Psoas muscle (tissue), 8 donors: ENCODE results near the gene CLEC18C. TPM values are rescaled to one million over a fixed set of nuclear protein-coding genes. Genes with fewer than 3 reads are reported as not detected.
"Not testable (repeated sequence)": the region's sequence is repeated elsewhere in the genome, so short reads cannot be mapped to it uniquely, and the experiment has no call there.

Source experiments
- ATAC-seq, 4 donors: fragments of 200-7000 bp; cut with Tn5 transposase; one replicate each; pipeline ENCODE4 v1.9.1; 2020; ENCODE audit warnings: moderate library complexity in 3 of 4, mild to moderate bottlenecking in 2 of 4
- DNase-seq, 2 donors: peaks; one replicate each; pipeline ENCODE4 v3.0.0-alpha.2; 2020
- H3K27ac ChIP-seq: fragments of 200-600 bp; one replicate; pipeline ENCODE4 v1.8.0; 2022
- H3K27me3 ChIP-seq, 3 donors: fragments of 200-600 bp in 1 of 3; one replicate each; pipeline versions ENCODE4 v1.6.1 to v1.8.0; 2013 to 2022; ENCODE audit warnings: low read length in 2 of 3, mild to moderate bottlenecking in 2 of 3, moderate library complexity in 1 of 3; ENCODE audit not compliant: insufficient read depth in 3 of 3
- H3K36me3 ChIP-seq, 2 donors: fragments of 200-600 bp in 1 of 2; one replicate each; pipeline versions ENCODE4 v1.6.1 to v1.8.0; 2013 to 2022; ENCODE audit warnings: low read depth in 1 of 2, mild to moderate bottlenecking in 1 of 2, moderate library complexity in 1 of 2; ENCODE audit not compliant: insufficient read depth in 1 of 2
- H3K4me1 ChIP-seq: fragments of 200-600 bp; one replicate; pipeline ENCODE4 v1.8.0; 2022
- H3K4me3 ChIP-seq: fragments of 200-600 bp; one replicate; pipeline ENCODE4 v1.8.0; 2022; ENCODE audit warnings: mild to moderate bottlenecking
- H3K9me3 ChIP-seq: fragments of 200-600 bp; one replicate; pipeline ENCODE4 v1.8.0; 2022
- WGBS, 3 donors: extraction: QIAGEN DNeasy Blood & Tissue Kit; methylation state at CpG; one replicate each; pipeline versions ENCODE4 v1.1.6 to v1.1.7; 2013; 5-methylcytosine and 5-hydroxymethylcytosine counted together
- intact Hi-C, 2 donors: fragments of 100-400 bp; cut with DNase I; formaldehyde crosslinking; loops; one replicate each; pipeline versions ENCODE4 v1.11.0 to v1.14.2; 2022
- polyA plus RNA-seq, 3 donors: library from polyadenylated mRNA; stranded (reverse); fragments of 200-250 nt; gene quantifications; one replicate each; pipeline ENCODE4 v1.2.3, GENCODE V29; 2013
- total RNA-seq, 4 donors: library from RNA; stranded (reverse); fragmentation: NEBNext Ultra II Directional in 2 of 4; extraction: Animal tissue kit (Norgen Biotek cat#: 25700) in 2 of 4; gene quantifications; one replicate each; pipeline versions ENCODE4 v1.2.1 to v1.2.4, GENCODE V29; 2021 to 2023
- donor health status: healthy with polysubstance abuse.
- donor health status: DM: no; HTN: no; CAD: no; lungs with moderate emphysema.
- donor health status: Bipolar disorder and iron deficiency.
- donor health status: healthy.
- donor health status: DM: yes; HTN: yes; CAD: no.
- donor health status: DM: no; HTN: no; CAD: no.
- donor health status: DM: no; HTN: no; CAD: no.
- donor health status: DM: yes; HTN: yes; CAD: no.

Gene CLEC18C
- total and polyA plus RNA-seq, 7 donors, result 0.10 to 0.43 TPM; not detected in 5

DNA sequence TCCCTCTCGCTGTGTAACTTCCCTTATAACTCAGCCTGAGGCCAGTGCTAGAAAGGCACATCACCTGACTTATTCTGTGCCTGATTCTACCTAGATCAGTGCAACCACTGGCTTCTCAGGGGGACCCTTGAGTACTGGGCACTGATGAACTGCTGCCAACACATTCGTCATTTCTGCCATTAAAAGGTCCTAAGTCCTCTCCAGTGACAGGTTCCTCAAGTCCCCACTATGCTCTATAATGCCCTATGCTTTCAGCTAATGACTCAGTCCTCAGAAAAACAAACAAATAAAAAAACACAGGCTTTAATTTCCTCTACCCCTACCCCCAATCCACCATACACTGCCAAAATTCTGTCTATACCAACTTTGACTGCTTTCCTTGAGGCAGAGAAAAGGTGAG, 49.6 kb downstream of the CLEC18C start:
- DNase-seq, ATAC-seq, H3K4me1 ChIP-seq, H3K4me3 ChIP-seq, intact Hi-C loops, H3K9me3 ChIP-seq, H3K27me3 ChIP-seq, H3K27ac ChIP-seq: not testable (repeated sequence)
- H3K36me3 ChIP-seq, result peaks cover 0 to 43% of the 10 kb centered on the region in 2 donors
- 82 to 100% (median 86%) methylated on average over 1 of the region's 2 CpGs for WGBS, 3 donors

GRCh38 chr16:70223971-70224513, 50.5 kb downstream of the CLEC18C start:
- H3K27me3 ChIP-seq, H3K27ac ChIP-seq, H3K4me3 ChIP-seq, DNase-seq, intact Hi-C loops, H3K4me1 ChIP-seq, ATAC-seq, H3K9me3 ChIP-seq: not testable (repeated sequence)
- H3K36me3 ChIP-seq, result peaks cover 0 to 51% of the 10 kb centered on the region in 2 donors
- WGBS, 3 donors, result 67 to 78% (median 76%) methylated on average over 1 of the region's 3 CpGs

DNA sequence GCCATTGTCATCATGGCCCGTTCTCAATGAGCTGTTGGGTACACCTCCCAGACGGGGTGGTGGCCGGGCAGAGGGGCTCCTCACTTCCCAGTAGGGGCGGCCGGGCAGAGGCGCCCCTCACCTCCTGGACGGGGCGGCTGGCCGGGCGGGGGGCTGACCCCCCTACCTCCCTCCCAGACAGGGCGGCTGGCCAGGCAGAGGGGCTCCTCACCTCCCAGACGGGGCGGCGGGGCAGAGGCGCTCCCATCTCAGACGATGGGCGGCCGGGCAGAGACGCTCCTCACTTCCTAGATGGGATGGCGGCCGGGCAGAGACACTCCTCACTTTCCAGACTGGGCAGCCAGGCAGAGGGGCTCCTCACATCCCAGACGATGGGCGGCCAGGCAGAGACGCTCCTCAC, 51.1 kb downstream of the CLEC18C start:
- DNase-seq, result peak in 1 of 2 donors; percentile 52
- H3K27me3 ChIP-seq, H3K4me1 ChIP-seq, H3K9me3 ChIP-seq, H3K4me3 ChIP-seq, H3K27ac ChIP-seq, intact Hi-C loops, ATAC-seq: not testable (repeated sequence)
- 94 to 96% (median 96%) methylated on average over 10 to 19 of the region's 24 CpGs for WGBS, 3 donors
- peaks cover 0 to 50% of the 10 kb centered on the region in 2 donors for H3K36me3 ChIP-seq

GRCh38 chr16:70225430-70225829, 51.8 kb downstream of the CLEC18C start:
- H3K9me3 ChIP-seq, H3K4me1 ChIP-seq, H3K4me3 ChIP-seq, DNase-seq, intact Hi-C loops, H3K27me3 ChIP-seq, H3K27ac ChIP-seq, ATAC-seq: not testable (repeated sequence)
- 89 to 100% methylated on average over 3 of the region's 4 CpGs; no CpG with 5 or more reads in 1 of the 3 donors for WGBS, 3 donors
- peaks cover 0 to 47% of the 10 kb centered on the region in 2 donors for H3K36me3 ChIP-seq

GRCh38 chr16:70226024-70226423, 52.4 kb downstream of the CLEC18C start:
- H3K9me3 ChIP-seq, intact Hi-C loops, H3K4me3 ChIP-seq, H3K4me1 ChIP-seq, H3K27me3 ChIP-seq, H3K27ac ChIP-seq, DNase-seq, ATAC-seq: not testable (repeated sequence)
- H3K36me3 ChIP-seq, result peaks cover 0 to 52% of the 10 kb centered on the region in 2 donors

GRCh38 chr16:70231831-70232230, 58.2 kb downstream of the CLEC18C start:
- ATAC-seq, H3K4me1 ChIP-seq, H3K9me3 ChIP-seq, H3K27me3 ChIP-seq, H3K27ac ChIP-seq, intact Hi-C loops, DNase-seq, H3K4me3 ChIP-seq: not testable (repeated sequence)
- 57 to 75% (median 62%) methylated on average over 2 of the region's 3 CpGs for WGBS, 3 donors
- peaks cover 0 to 72% of the 10 kb centered on the region in 2 donors for H3K36me3 ChIP-seq

Other genes starting within 250 kb of the CLEC18C start
- under 1 TPM in 2 of 4 donors, not detected in 2; 0.21 to 0.22 TPM for gene CLEC18A, start 222.5 kb upstream of the CLEC18C start, total RNA-seq
- under 1 TPM; 0.10 to 0.27 (median 0.27) TPM for gene CLEC18A, start 222.5 kb upstream of the CLEC18C start, polyA plus RNA-seq
- gene PDPR, start 59.5 kb upstream of the CLEC18C start, total RNA-seq, result 10 to 100 TPM; 18.8 to 53.6 (median 20.5) TPM
- 10 to 100 TPM in 1 of 3 donors, 1 to 10 TPM in 2; 6.9 to 13.7 (median 9.3) TPM for gene PDPR, start 59.5 kb upstream of the CLEC18C start, polyA plus RNA-seq
- 10 to 100 TPM; 12.3 to 21.4 (median 19.2) TPM for gene EXOSC6, start 78.2 kb downstream of the CLEC18C start, total RNA-seq
- gene EXOSC6, start 78.2 kb downstream of the CLEC18C start, polyA plus RNA-seq, result 10 to 100 TPM in 2 of 3 donors, 1 to 10 TPM in 1; 8.8 to 22.2 (median 16.9) TPM
- gene AARS1, start 115.7 kb downstream of the CLEC18C start, total RNA-seq, result 10 to 100 TPM; 48.4 to 86.3 (median 77.7) TPM
- 10 to 100 TPM; 37.4 to 63.9 (median 58.0) TPM for gene AARS1, start 115.7 kb downstream of the CLEC18C start, polyA plus RNA-seq
- gene DDX19B, start 125.4 kb downstream of the CLEC18C start, total RNA-seq, result 10 to 100 TPM; 15.0 to 21.4 (median 17.4) TPM
- 10 to 100 TPM; 15.0 to 16.8 (median 16.0) TPM for gene DDX19B, start 125.4 kb downstream of the CLEC18C start, polyA plus RNA-seq
- 10 to 100 TPM; 42.1 to 78.6 (median 54.2) TPM for gene DDX19A, start 173.1 kb downstream of the CLEC18C start, total RNA-seq
- gene DDX19A, start 173.1 kb downstream of the CLEC18C start, polyA plus RNA-seq, result 10 to 100 TPM; 36.4 to 73.0 (median 50.1) TPM